Measurements from ENCODE around the gene SLC22A23. TPM values are rescaled to one million over a fixed set of nuclear protein-coding genes. Genes with fewer than 3 reads are reported as not detected.

Gene SLC22A23
- total RNA-seq, 1 donor from 2014 or later, result 0.05 TPM

GRCh38 chr6:3282476-3283236 lies 174.2 kb downstream of the SLC22A23 start:
- H3K27me3 Mint-ChIP-seq (ENCODE audit: insufficient read depth), result no peaks in the 10 kb centered on the region
- intact Hi-C loops (cut with micrococcal nuclease), result no loop called here
- no peaks in the 10 kb centered on the region for H3K9me3 Mint-ChIP-seq

GRCh38 chr6:3281631-3282475 lies 175.0 kb downstream of the SLC22A23 start:
- H3K4me3 Mint-ChIP-seq, result no peak overlapping the region
- no peak for DNase-seq (ENCODE audit: low spot score)
- intact Hi-C loops (cut with micrococcal nuclease), result no loop called here
- H3K27ac Mint-ChIP-seq, result no peak overlapping the region
- H3K27me3 Mint-ChIP-seq (ENCODE audit: insufficient read depth), result no peaks in the 10 kb centered on the region
- no peaks in the 10 kb centered on the region for H3K36me3 Mint-ChIP-seq (ENCODE audit: low read depth)
- H3K4me1 Mint-ChIP-seq (ENCODE audit: low read depth), result no peaks in the 10 kb centered on the region
- H3K9me3 Mint-ChIP-seq, result no peaks in the 10 kb centered on the region

More at GRCh38 chr6:3282476-3283236, 174.2 kb downstream of the SLC22A23 start:
- H3K4me1 Mint-ChIP-seq (ENCODE audit: low read depth), result no peaks in the 10 kb centered on the region
- H3K4me3 Mint-ChIP-seq, result no peak overlapping the region
- H3K27ac Mint-ChIP-seq, result no peak overlapping the region
- H3K36me3 Mint-ChIP-seq (ENCODE audit: low read depth), result no peaks in the 10 kb centered on the region
- DNase-seq (ENCODE audit: low spot score), result no peak

DNA sequence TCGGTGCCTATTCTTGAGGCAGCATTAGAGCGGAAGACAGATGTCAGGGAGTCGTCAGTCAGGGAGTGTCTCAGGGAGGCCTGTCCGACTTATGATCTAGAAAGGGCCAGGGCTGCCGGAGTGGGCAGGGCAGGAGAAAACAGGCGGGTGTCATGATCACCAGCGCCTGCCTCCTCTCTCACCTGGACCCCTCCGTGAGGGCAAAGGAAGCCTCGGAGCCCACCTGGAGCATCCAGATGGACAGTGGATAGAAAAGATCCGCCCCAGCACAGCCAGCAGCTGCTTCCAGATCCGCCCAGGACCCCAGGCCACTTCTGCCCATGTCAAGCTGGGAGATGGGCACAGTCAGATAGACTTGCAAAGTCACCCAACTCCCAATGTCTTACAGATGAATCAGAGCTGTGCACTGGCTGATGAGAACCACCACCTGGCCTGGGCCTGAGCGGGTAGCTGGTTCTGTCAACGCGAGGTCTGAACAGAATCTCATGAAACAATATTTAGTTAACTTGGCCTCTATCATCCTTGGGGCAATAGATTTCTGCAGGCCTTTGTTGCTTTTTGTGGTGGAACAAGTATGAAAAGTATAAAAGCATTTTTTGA lies 175.9 kb downstream of the SLC22A23 start:
- intact Hi-C loops (cut with micrococcal nuclease), result no loop called here
- Mint-ChIP-seq H3K27ac (no peak overlapping the region), H3K4me3 (no peak overlapping the region), H3K27me3 (ENCODE audit: insufficient read depth) (no peaks in the 10 kb centered on the region), H3K9me3 (no peaks in the 10 kb centered on the region), H3K4me1 (ENCODE audit: low read depth) (no peaks in the 10 kb centered on the region), H3K36me3 (ENCODE audit: low read depth) (no peaks in the 10 kb centered on the region)
- no peak for DNase-seq (ENCODE audit: low spot score)

- no peak overlapping the region for H3K27ac Mint-ChIP-seq
- no peaks in the 10 kb centered on the region for H3K36me3 Mint-ChIP-seq (ENCODE audit: low read depth)
- intact Hi-C loops (cut with micrococcal nuclease), result no loop called here
- H3K27me3 Mint-ChIP-seq (ENCODE audit: insufficient read depth), result no peaks in the 10 kb centered on the region
- H3K9me3 Mint-ChIP-seq, result no peaks in the 10 kb centered on the region
- no peak overlapping the region for H3K4me3 Mint-ChIP-seq
- H3K4me1 Mint-ChIP-seq (ENCODE audit: low read depth), result no peaks in the 10 kb centered on the region
- no peak for DNase-seq (ENCODE audit: low spot score)
These were observed 176.8 kb downstream of the SLC22A23 start for GRCh38 chr6:3280091-3280490.

DNA sequence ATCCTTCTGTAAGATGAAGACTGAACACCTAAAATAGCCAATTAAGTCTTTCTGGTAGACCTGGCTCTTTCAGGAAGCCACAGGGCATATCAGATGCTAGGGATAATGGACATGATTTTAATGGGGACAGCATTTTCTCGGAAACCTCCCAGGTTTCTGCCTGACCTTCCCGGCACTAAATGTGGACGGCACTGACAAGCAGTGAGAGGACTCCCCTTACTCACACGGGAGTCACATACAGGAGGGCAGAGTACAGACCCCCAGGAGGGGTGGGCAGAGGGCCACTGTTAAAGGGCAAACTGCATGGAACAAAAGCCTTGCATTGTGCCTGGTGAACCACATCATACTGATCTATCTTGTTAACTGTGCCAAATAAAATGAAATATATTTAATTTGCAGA lies 178.2 kb downstream of the SLC22A23 start:
- H3K4me3 Mint-ChIP-seq, result no peak overlapping the region
- no peaks in the 10 kb centered on the region for H3K36me3 Mint-ChIP-seq (ENCODE audit: low read depth)

DNA sequence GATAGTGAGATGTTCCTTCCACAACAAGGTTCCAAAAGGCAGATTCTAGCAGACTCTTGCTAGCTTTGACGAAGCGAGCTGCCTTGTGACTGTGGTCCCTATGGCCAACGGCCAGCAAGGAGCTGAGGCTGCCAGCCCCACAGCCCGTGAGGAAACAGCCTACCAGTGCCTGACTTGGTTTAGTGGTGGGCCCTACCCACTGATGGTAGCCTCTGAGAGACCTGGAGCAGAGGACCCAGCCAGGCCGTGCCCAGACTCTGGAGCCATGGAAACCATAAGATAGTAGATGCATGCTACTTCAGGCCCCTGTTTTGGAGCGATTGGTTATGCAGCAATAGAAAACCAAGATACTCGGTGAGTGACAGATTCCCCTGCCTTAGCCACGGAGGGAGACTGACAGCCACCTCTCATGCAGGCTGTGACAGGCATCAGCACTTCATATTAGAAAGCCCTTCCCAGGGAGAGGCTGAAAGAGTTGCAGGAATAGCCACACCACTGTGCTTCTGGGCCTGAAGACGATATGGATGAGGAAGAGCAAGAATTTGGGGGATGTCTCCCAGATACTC lies 178.9 kb downstream of the SLC22A23 start:
- no peak overlapping the region for H3K27ac Mint-ChIP-seq
- H3K4me3 Mint-ChIP-seq, result no peak overlapping the region
- H3K4me1 Mint-ChIP-seq (ENCODE audit: low read depth), result no peaks in the 10 kb centered on the region
- no peak for DNase-seq (ENCODE audit: low spot score)
- H3K27me3 Mint-ChIP-seq (ENCODE audit: insufficient read depth), result no peaks in the 10 kb centered on the region
- no peaks in the 10 kb centered on the region for H3K36me3 Mint-ChIP-seq (ENCODE audit: low read depth)
- intact Hi-C loops (cut with micrococcal nuclease), result loop anchor here (2.0 to 5.0 kb wide), 2 partner anchors 134 to 713 kb away; no protein-coding TSS in a partner anchor
- H3K9me3 Mint-ChIP-seq, result no peaks in the 10 kb centered on the region

More for the DNA sequence above, 178.2 kb downstream of the SLC22A23 start:
- Mint-ChIP-seq H3K27ac (no peak overlapping the region), H3K9me3 (no peaks in the 10 kb centered on the region), H3K4me1 (ENCODE audit: low read depth) (no peaks in the 10 kb centered on the region), H3K27me3 (ENCODE audit: insufficient read depth) (no peaks in the 10 kb centered on the region)
- no peak for DNase-seq (ENCODE audit: low spot score)
- intact Hi-C loops (cut with micrococcal nuclease), result loop anchor here (1.0 to 5.0 kb wide), 3 partner anchors 134 to 712 kb away; partner anchors contain the start of gene SLC22A23

GRCh38 chr6:3277251-3277650 lies 179.6 kb downstream of the SLC22A23 start:
- Mint-ChIP-seq H3K36me3 (ENCODE audit: low read depth) (peaks cover 1% of the 10 kb centered on the region), H3K9me3 (no peaks in the 10 kb centered on the region), H3K4me3 (no peak overlapping the region), H3K27me3 (ENCODE audit: insufficient read depth) (no peaks in the 10 kb centered on the region), H3K4me1 (ENCODE audit: low read depth) (no peaks in the 10 kb centered on the region), H3K27ac (peak overlapping the region; percentile 26)
- no peak for DNase-seq (ENCODE audit: low spot score)
- intact Hi-C loops (cut with micrococcal nuclease), result loop anchor here (5.0 kb wide), 1 partner anchor 135 kb away; no protein-coding TSS in a partner anchor

DNA sequence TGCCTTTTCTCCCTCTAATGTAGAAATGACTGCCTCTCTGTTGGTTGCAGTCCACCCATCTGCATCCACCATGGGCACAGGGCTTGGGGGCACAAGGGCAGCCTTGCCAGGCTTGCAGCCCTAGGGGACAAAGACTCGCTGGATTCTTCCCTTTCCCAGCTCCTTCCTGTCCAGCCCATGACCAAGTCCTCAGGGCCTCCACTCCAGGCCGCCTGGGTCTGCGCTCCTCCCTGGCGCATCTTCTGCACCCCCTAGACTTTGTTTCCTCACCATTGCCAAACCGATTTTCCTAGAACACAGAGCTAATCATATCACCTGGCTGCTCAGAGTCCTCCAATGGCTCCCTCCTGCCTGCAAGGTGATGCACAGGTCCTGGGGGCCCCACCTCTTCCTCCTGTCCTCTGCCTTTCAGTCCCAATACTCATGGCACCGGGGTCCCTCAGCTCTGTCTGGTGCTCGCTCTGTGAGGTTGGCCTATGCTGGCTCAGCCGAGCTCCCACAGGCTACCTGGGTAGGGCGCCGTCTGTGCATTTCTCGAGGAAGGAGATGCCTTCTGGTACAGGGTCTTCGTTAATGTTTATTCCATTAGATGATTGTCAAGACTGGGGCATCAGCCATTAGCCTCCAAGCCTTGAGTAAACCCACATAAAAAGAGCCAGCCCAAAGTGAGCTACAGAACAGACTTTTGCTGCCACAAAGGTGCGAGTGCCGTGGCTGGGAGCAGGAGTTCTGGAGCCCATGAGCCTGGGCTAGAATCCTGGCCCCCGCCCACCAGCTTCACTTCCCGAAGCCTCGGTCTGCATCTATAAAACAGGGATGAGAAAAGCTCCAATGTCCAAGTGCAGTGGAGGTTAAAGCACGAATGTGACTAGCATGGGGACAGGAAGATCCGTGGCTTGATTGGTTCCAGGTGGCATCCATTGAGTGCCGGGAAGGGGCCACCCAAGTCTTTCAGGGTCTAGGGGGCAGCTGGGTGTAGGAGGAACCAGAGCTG lies 180.4 kb downstream of the SLC22A23 start:
- Mint-ChIP-seq H3K36me3 (ENCODE audit: low read depth) (peaks cover 5% of the 10 kb centered on the region), H3K4me3 (no peak overlapping the region), H3K27me3 (ENCODE audit: insufficient read depth) (no peaks in the 10 kb centered on the region), H3K27ac (no peak overlapping the region), H3K9me3 (no peaks in the 10 kb centered on the region), H3K4me1 (ENCODE audit: low read depth) (no peaks in the 10 kb centered on the region)
- no peak for DNase-seq (ENCODE audit: low spot score)
- intact Hi-C loops (cut with micrococcal nuclease), result loop anchor here (5.0 kb wide), 1 partner anchor 136 kb away; no protein-coding TSS in a partner anchor

DNA sequence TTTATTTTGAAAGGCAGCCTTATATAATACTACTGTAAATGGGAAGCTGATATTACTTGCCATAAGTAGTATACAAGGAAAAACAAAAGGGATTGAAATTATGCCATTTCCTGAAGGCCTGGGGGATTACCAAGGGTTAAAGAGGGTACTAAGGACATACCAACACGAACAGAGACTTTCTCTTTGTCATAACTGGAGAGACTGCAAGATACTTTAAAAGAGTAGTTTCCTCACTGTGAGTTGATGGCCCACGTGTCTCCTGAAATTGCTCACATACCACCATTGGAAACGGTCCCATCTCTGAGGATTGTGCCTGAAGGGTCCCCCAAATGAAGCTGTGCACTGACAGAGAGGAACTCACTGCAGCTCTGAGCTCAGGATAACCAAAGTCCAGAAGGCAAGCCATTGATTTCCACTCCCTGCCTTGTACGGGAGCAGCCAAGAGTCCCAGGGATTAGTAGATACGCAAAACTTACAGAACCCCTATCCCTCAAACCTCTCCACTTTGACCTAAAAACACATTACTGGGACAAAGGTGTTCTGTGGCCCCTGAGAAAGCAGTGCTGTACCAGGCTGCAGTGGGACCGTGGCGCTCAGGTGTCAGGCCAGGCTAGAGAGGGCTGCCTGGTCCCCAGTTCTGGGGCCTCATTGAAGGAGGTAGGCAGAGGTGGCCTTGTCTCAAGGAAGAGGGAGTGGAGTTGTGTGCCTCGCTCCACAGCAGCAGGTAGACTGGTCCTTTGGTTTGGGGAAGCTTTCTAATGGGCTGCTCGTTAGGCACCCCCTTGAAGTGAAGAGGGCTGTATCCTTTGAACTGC lies 182.9 kb downstream of the SLC22A23 start:
- H3K27ac Mint-ChIP-seq, result no peak overlapping the region
- H3K9me3 Mint-ChIP-seq, result no peaks in the 10 kb centered on the region
- H3K36me3 Mint-ChIP-seq (ENCODE audit: low read depth), result peaks cover 14% of the 10 kb centered on the region
- H3K27me3 Mint-ChIP-seq (ENCODE audit: insufficient read depth), result no peaks in the 10 kb centered on the region
- H3K4me3 Mint-ChIP-seq, result no peak overlapping the region
- H3K4me1 Mint-ChIP-seq (ENCODE audit: low read depth), result no peaks in the 10 kb centered on the region
- intact Hi-C loops (cut with micrococcal nuclease), result no loop called here
- DNase-seq (ENCODE audit: low spot score), result no peak

DNA sequence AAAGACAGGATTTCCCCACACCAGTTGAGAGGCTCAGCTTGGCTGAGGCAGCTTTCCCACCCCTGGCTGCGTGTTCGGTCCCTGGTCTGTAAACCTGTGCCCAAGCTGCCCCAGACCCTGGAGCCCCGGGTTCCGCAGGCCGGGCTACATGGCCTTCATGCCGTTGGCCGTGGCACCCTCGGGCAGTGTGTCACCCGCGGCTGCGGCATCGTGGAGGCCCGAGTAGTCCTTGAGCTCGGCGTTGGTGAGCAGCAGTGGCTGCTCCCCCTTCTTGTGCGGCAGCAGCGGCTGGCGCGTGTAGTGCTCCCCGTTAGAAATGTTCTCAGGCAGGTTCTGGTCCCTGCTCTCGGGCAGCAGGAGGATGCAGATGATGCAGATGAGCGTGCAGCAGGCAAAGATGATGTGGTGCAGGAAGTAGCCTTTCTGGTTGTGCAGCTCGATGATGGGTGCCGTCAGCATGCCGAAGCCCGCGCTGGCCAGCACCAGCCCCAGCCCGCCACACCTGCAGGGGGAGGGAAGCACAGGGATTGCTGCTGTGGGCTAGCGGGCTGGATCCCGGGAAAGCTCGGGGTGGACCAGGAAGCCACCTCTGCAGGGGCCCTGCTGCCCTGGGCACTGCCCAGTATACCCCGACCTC lies 183.8 kb downstream of the SLC22A23 start:
- Mint-ChIP-seq H3K36me3 (ENCODE audit: low read depth) (peaks cover 20% of the 10 kb centered on the region), H3K9me3 (no peaks in the 10 kb centered on the region), H3K4me3 (no peak overlapping the region), H3K27me3 (ENCODE audit: insufficient read depth) (no peaks in the 10 kb centered on the region), H3K27ac (no peak overlapping the region), H3K4me1 (ENCODE audit: low read depth) (peaks cover under 1% of the 10 kb centered on the region)
- no peak for DNase-seq (ENCODE audit: low spot score)
- intact Hi-C loops (cut with micrococcal nuclease), result no loop called here

DNA sequence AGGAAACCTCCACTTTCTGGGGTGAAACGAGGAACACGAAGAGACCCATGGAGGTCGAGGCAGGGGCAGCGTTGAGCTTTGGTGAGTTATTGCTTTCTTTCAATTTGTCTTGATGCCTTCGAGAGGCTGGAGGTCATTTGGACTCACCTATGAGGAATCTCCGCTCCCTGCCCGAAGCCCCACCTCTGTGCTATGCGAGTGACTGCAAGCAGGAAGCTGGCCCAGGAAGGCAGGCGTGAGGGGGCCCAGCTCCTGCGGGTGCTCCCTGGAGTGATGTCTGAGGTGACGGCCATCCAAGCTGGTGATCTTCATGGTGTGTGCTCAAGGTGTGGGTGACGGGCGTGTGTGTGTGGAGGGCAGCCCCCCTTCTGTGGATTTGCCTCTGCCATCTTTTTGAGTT lies 185.1 kb downstream of the SLC22A23 start:
- intact Hi-C loops (cut with micrococcal nuclease), result no loop called here
- Mint-ChIP-seq H3K27ac (no peak overlapping the region), H3K36me3 (ENCODE audit: low read depth) (peaks cover 26% of the 10 kb centered on the region), H3K9me3 (no peaks in the 10 kb centered on the region), H3K27me3 (ENCODE audit: insufficient read depth) (no peaks in the 10 kb centered on the region), H3K4me1 (ENCODE audit: low read depth) (peaks cover 7% of the 10 kb centered on the region), H3K4me3 (no peak overlapping the region)
- DNase-seq (ENCODE audit: low spot score), result no peak
